Panc1 (cell line): ENCODE measurements around the gene NOL4L. TPM values are rescaled to one million over a fixed set of nuclear protein-coding genes. Genes with fewer than 3 reads are reported as not detected.

Experiments used
- ATAC-seq: fragments of 200-7000 bp; cut with Tn5 transposase; 2 replicates; pipeline ENCODE4 v1.9.1; 2020; ENCODE audit warnings: mild to moderate bottlenecking, moderate library complexity
- BruUV-seq: library from RNA; stranded (reverse); fragments of 400-500 nt; replicated peaks from 2 replicates; lab custom pipeline; 2021; lab: Mats Ljungman, UMichigan
- CTCF ChIA-PET: fragments of 300-600 bp; sonication (Branson Sonifier 250); formaldehyde crosslinking; loops from one replicate; lab custom pipeline; 2022; ENCODE audit warnings: antibody characterized with exemption; lab: Charles Lee
- POLR2A ChIA-PET: fragments of 300-600 bp; sonication (Branson Sonifier 250); formaldehyde crosslinking; loops from one replicate; lab custom pipeline; 2022; ENCODE audit warnings: antibody characterized with exemption; lab: Charles Lee
- DNase-seq: peaks from one replicate; pipeline ENCODE4 v3.0.0-alpha.2; 2010; ENCODE audit warnings: low read depth, low spot score
- H3K27ac ChIP-seq: 2 replicates; pipeline ENCODE4 v1.5.1; 2011; ENCODE audit warnings: mild to moderate bottlenecking, low read length, inconsistent platforms
- H3K27me3 ChIP-seq: fragments of 200-500 bp; sonication (Bioruptor generic); 2 replicates; pipeline ENCODE4 v1.6.0; 2014; ENCODE audit warnings: low read length, inconsistent platforms; ENCODE audit not compliant: control insufficient read depth, insufficient read depth
- H3K36me3 ChIP-seq: fragments of 200-500 bp; sonication (Bioruptor generic); 2 replicates; pipeline ENCODE4 v1.5.1; 2014; ENCODE audit warnings: inconsistent platforms, mild to moderate bottlenecking, low read length, moderate library complexity; ENCODE audit not compliant: control insufficient read depth, insufficient read depth
- H3K4me1 ChIP-seq: 2 replicates; pipeline ENCODE4 v1.5.1; 2011; ENCODE audit warnings: inconsistent platforms, mild to moderate bottlenecking, low read length, moderate library complexity; ENCODE audit not compliant: control insufficient read depth, insufficient read depth
- H3K4me3 ChIP-seq, 2 experiments: 2 replicates each; pipeline ENCODE4 v1.5.1; 2011 to 2012; ENCODE audit warnings: low read depth in 2 of 2, low read length in 2 of 2, mild to moderate bottlenecking in 2 of 2, inconsistent platforms in 1 of 2, moderate library complexity in 1 of 2
- H3K9me3 ChIP-seq: fragments of 200-500 bp; sonication (Bioruptor generic); 2 replicates; pipeline ENCODE4 v1.5.1; 2014; ENCODE audit warnings: low read depth, mild to moderate bottlenecking, inconsistent platforms, low read length, moderate library complexity; ENCODE audit not compliant: control insufficient read depth, insufficient read depth
- CTCF ChIP-seq: fragments of 450-650 bp; IDR thresholded peaks from 2 replicates; pipeline ENCODE4 v1.5.1; 2017; ENCODE audit warnings: mild to moderate bottlenecking
- POLR2AphosphoS5 ChIP-seq: IDR thresholded peaks from 2 replicates; pipeline ENCODE4 v1.6.1; 2012; ENCODE audit warnings: mild to moderate bottlenecking, low read depth, low read length, moderate library complexity
- REST ChIP-seq, 2 experiments: IDR thresholded peaks; 2 replicates each; pipeline ENCODE4 v1.6.1; 2011 to 2012; ENCODE audit warnings: low read depth in 2 of 2, control low read depth in 1 of 2, low read length in 1 of 2, mild to moderate bottlenecking in 1 of 2, moderate library complexity in 1 of 2; ENCODE audit not compliant: insufficient read depth in 1 of 2
- SIN3A ChIP-seq: IDR thresholded peaks from 2 replicates; pipeline ENCODE4 v1.6.1; 2012; ENCODE audit warnings: low read depth, mild to moderate bottlenecking, low read length, moderate library complexity, borderline replicate concordance; ENCODE audit not compliant: insufficient read depth
- TCF7L2 ChIP-seq: IDR thresholded peaks from 2 replicates; pipeline ENCODE4 v1.6.1; 2011; ENCODE audit warnings: mild to moderate bottlenecking, low read depth, low read length, inconsistent platforms
- in situ Hi-C: cut with HindIII; loops from 2 replicates; pipeline ENCODE4 v1.10.0; 2016; ENCODE audit warnings: low sequenced_read_pairs, low pct_unique_long_range_greater_than_20kb
- intact Hi-C: fragments of 100-400 bp; cut with micrococcal nuclease; formaldehyde crosslinking; loops from one replicate; pipeline ENCODE4 v1.10.0; 2022; ENCODE audit not compliant: unreplicated experiment
- total RNA-seq: library from RNA; stranded (reverse); gene quantifications from one replicate; pipeline ENCODE4 v1.2.1, GENCODE V29; 2021; ENCODE audit not compliant: unreplicated experiment

The NOL4L gene
- total RNA-seq, 1 experiment from 2014 or later, result 21.6 TPM

DNA sequence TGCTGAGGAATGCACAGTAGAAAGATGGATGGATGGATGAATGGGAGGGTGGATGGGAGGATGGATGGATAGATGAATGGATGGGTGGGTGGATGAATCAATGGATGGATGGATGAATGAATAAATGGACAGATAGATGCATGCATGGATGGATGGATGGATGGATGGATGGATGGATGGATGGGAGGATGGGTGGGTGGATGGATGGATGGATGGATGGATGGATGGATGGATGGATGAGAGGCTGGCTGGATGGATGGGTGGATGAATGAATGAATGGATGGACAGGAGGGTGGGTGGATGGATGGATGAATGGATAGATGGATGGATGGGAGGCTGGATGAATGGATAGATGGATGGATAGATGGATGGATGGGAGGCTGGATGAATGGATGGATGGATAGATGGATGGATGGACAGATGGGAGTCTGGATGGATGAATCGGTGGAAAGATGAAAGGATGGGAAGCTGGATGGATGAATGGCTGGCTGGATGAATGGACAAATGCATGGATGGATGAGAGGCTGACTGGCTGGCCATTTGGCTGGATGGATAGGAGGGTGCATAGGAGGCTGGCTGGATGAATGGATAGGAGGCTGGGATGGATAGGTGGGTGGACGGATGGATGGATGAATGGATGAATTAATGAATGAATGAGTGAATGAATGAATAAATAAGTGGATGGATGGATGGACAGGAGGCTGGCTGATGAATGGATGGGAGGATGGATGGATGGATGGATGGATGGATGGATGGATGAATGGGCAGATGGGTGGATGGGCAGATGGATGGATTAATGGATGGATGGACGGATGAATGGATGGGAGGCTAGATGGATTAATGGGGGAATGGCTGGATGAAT lies 28.3 kb upstream of the NOL4L start:
- H3K4me1 ChIP-seq, result no peaks in the 10 kb centered on the region
- no peak overlapping the region for H3K4me3 ChIP-seq
- intact Hi-C loops (no loop called here), in situ Hi-C loops (no loop called here)
- TF ChIP-seq REST (IDR thresholded peaks at IDR 0.05; ENCODE audit: insufficient read depth in 1 of 2, low read depth in 2 of 2, low read length in 1 of 2) (no peak), SIN3A (no peak), TCF7L2 (no peak), POLR2AphosphoS5 (no peak), CTCF (no peak)
- H3K27me3 ChIP-seq, result no peaks in the 10 kb centered on the region
- H3K27ac ChIP-seq, result no peak overlapping the region
- H3K36me3 ChIP-seq, result no peaks in the 10 kb centered on the region
- no peak for DNase-seq
- no TSS peak for BruUV-seq
- no peaks in the 10 kb centered on the region for H3K9me3 ChIP-seq
- ChIA-PET POLR2A (no interaction called here), CTCF (no interaction called here)
- no peak for ATAC-seq

DNA sequence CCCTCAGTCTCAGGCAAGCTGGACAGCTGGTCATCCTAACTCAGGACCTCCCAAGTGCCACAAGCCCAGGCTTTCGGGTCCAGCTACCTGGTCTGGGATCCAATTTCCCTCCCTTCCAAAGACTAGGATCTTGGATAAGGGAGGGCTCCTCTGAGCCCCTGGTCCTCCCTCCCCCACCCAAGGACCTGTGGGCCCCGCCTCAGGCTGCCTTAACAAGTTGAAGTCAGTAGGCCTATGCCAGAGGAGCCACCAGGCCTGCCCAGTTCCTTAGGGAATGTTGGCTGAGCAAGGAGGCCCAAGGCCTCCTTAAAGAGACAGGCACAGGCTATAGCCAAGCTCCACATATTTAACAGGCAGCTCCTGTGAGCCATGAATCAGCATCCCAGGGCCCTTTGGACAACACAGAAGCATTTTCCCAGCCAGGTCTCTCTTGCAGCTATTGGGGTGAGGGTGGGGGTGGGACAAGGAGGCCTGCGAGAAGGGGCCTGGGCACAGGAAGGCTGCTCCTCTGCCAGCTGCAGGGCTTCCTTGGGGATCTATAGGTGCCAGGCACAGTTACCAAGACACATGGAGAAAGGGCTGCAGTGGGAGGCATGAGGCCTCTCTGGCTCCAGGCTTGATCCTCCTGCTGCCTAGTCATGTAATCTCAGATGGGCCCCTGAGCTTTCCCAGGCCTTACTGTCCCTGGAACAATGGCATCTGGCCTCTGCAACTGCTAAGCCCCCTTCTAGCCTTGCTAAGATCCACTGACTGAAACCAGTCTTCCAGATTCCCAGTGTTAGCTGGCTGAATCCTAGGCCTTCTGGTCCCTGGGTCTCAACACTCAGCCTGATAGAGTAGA lies 27.4 kb upstream of the NOL4L start:
- no peak for DNase-seq
- Histone ChIP-seq H3K27ac (no peak overlapping the region), H3K36me3 (no peaks in the 10 kb centered on the region), H3K4me1 (no peaks in the 10 kb centered on the region), H3K4me3 (no peak overlapping the region), H3K27me3 (no peaks in the 10 kb centered on the region), H3K9me3 (no peaks in the 10 kb centered on the region)
- ChIA-PET POLR2A (no interaction called here), CTCF (no interaction called here)
- BruUV-seq, result no TSS peak
- intact Hi-C loops, result no loop called here
- ATAC-seq, result no peak
- in situ Hi-C loops, result no loop called here
- TF ChIP-seq TCF7L2, result no peak
- TF ChIP-seq SIN3A, result no peak
